Bronchial epithelial cell (primary cell): ENCODE measurements around the gene BRD3OS. TPM values are rescaled to one million over a fixed set of nuclear protein-coding genes. Genes with fewer than 3 reads are reported as not detected.

Experiments
- DNase-seq: peaks from one replicate; pipeline ENCODE4 v3.0.0-alpha.2; 2010; ENCODE audit warnings: low read depth
- FAIRE-seq: peaks from 2 replicates; lab custom pipeline; 2011; peaks lifted over from hg19 to GRCh38; lab: Jason Lieb, UNC
- H3K27me3 ChIP-seq: 2 replicates; pipeline ENCODE4 v1.5.1; 2011; ENCODE audit warnings: low read length; ENCODE audit not compliant: control insufficient read depth, insufficient read depth
- H3K36me3 ChIP-seq: 2 replicates; pipeline ENCODE4 v1.5.1; 2011; ENCODE audit warnings: low read length; ENCODE audit not compliant: control insufficient read depth, insufficient read depth
- H3K4me3 ChIP-seq: 2 replicates; pipeline ENCODE4 v1.5.1; 2011; ENCODE audit warnings: mild to moderate bottlenecking, low read depth, low read length, control low read depth
- CTCF ChIP-seq: IDR thresholded peaks from 2 replicates; pipeline ENCODE4 v1.5.1; 2011; ENCODE audit warnings: mild to moderate bottlenecking, moderate library complexity, low read length, control low read depth, inconsistent platforms; ENCODE audit not compliant: insufficient read depth, severe bottlenecking
- total RNA-seq: library from RNA; depleted of rRNA; stranded (reverse); fragments of >200 nt; gene quantifications from 2 replicates; pipeline ENCODE4 v1.2.1, GENCODE V29; 2014

The BRD3OS gene
- total RNA-seq, 1 donor from 2014 or later: 5.8 TPM

DNA sequence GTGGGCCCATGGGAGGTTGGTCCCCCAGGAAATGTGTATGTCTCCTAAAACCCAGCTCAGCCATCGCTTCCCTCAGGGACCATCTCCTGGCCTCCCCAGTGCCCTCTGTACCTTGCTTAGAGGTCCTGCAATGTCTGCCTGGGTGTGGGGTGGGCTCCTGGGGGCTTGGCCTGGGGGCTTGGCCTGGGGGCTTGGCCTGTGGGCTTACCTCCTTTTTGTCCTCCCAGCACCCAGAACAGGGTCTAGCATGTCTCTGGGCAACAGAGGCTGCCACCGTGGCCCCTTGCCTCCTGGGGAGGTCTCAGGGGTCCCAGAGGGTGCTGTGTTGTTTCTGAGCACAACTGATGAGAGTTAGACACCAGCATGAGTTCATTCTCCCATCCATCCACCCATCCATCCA, 22.5 kb upstream of the BRD3OS start:
- no peak overlapping the region for H3K4me3 ChIP-seq
- H3K27me3 ChIP-seq: no peaks in the 10 kb centered on the region
- no peak for DNase-seq
- no peaks in the 10 kb centered on the region for H3K36me3 ChIP-seq
- TF ChIP-seq CTCF: no peak
- FAIRE-seq: no peak

DNA sequence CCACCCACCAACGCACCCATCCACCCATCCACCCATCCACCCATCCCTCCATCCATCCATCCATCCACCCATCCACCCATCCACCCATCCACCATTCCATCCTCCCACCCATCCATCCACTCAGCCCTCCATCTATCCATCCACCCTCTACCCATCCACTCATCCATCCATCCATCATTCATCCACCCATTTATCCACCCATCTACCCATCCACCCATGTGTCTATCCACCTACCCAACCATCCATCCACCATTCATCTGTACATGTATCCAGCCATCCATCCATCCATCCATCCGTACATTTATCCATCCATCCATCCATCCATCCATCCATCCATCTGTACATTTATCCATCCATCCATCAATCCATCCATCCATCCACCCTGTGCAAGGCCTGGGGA, 22.0 kb upstream of the BRD3OS start:
- Histone ChIP-seq H3K36me3 (no peaks in the 10 kb centered on the region), H3K27me3 (no peaks in the 10 kb centered on the region), H3K4me3 (no peak overlapping the region)
- TF ChIP-seq CTCF: no peak
- no peak for FAIRE-seq
- no peak for DNase-seq

DNA sequence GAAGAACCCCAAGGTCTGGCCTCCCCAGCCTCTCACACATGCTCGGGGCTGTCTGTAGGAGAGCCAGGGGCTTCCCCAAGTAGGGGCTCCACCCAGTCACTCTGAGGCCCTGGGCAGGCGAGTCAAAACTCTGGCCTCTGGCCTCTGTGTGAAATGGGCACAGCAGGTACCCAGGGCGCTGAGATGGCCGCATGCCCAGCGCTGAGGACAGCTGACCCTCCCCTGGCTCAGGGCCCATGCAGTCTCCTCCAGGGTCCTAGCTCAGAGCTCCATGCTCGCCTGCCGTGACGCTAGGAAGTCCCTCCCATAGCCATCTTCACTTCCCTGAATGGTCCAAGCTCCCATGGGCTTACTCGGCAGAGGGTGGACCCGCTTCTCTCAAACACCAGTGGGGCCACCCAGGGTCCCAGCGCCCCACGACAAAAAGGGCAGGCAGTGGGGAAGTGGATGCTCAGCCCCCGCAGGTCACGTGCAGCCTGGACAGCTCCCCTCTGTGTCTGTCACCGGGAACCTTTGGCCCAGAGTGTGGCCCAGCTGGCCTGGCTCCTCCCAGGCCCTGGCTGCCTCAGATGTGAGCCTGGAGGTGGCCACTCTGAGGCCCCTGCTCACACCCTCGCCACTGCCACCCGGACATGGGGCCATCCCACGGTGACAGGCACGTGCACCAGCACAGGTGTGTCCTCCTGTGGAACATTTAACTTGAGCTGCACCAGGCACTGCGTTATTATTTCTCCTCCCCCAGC, 21.0 kb upstream of the BRD3OS start:
- DNase-seq: no peak
- no peak overlapping the region for H3K4me3 ChIP-seq
- no peaks in the 10 kb centered on the region for H3K36me3 ChIP-seq
- no peak for FAIRE-seq
- no peak for TF ChIP-seq CTCF
- no peaks in the 10 kb centered on the region for H3K27me3 ChIP-seq

GRCh38 chr9:134004881-134005280, 20.4 kb upstream of the BRD3OS start:
- no peak for FAIRE-seq

DNA sequence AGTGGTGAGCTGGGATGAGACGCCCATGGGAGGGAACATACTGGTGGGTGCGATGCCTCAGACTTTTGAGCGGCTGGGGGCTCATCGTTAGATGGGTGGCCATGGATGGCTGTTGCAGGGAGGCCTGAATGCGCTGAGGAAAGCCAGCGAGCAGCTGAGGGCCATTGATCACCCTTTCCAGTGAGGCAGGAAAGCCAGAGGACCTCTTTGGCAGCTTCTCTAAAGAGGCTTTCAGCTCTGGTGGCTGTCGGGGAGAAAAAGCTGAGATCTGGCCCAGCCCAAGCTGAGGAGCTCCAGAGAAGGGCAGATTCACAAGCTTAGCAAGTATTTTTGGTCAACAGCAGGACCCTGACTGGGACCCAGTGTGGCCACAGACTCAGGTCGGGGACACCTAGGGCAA, 19.9 kb upstream of the BRD3OS start:
- Histone ChIP-seq H3K27me3 (no peaks in the 10 kb centered on the region), H3K36me3 (no peaks in the 10 kb centered on the region), H3K4me3 (no peak overlapping the region)
- DNase-seq (no peak), FAIRE-seq (no peak)
- TF ChIP-seq CTCF: no peak

More at GRCh38 chr9:134004881-134005280, 20.4 kb upstream of the BRD3OS start:
- no peak for DNase-seq
- H3K27me3 ChIP-seq: no peaks in the 10 kb centered on the region
- H3K36me3 ChIP-seq: no peaks in the 10 kb centered on the region
- no peak overlapping the region for H3K4me3 ChIP-seq
- TF ChIP-seq CTCF: no peak

DNA sequence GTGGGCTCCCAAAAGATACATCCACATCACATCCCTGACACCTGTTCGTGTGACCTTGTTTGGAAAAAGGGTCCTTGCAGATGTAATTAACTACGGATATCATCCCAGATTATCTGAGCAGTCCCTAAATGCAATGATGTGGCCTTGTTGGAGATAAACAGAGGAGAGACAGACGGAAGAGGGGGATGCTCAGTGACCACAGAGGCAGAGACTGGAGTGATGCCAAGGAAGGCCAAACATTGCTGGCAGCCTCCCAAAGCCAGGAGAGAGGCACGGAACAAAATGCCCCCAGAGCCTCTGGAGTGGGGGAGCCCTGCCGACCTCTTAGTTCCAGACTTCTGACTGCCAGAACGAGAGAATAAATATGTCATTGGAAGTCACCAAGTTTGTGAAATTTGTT, 18.1 kb upstream of the BRD3OS start:
- H3K36me3 ChIP-seq: no peaks in the 10 kb centered on the region
- H3K4me3 ChIP-seq: no peak overlapping the region
- no peaks in the 10 kb centered on the region for H3K27me3 ChIP-seq
- FAIRE-seq (no peak), DNase-seq (no peak)
- TF ChIP-seq CTCF: no peak
